Measurements from ENCODE around the gene NFE2L2. TPM values are rescaled to one million over a fixed set of nuclear protein-coding genes. Genes with fewer than 3 reads are reported as not detected.
"Not testable (repeated sequence)": the region's sequence is repeated elsewhere in the genome, so short reads cannot be mapped to it uniquely, and the experiment has no call there.

Gene NFE2L2
- total RNA-seq, 1 donor from 2014 or later, result 92.3 TPM

DNA sequence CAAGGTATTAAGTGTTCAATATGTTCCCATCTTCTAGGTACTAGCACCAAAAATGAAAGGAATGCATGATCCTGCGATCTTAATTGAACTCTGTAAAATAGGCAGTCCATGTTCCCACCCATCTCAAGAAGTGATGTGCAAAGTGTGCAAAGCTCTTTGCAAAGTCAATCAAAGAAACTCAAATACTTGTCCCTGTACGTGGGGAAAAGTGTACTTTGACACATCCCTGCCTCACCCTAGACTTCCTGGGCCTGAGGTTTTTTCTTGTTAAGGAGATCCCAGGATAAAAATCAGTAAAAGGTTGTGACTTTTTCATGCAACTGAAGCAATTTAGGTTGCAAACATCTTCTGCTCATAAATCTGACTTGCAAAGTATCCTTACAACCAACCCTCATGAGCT is 26.6 kb downstream of the NFE2L2 start:
- DNase-seq, result no peak

DNA sequence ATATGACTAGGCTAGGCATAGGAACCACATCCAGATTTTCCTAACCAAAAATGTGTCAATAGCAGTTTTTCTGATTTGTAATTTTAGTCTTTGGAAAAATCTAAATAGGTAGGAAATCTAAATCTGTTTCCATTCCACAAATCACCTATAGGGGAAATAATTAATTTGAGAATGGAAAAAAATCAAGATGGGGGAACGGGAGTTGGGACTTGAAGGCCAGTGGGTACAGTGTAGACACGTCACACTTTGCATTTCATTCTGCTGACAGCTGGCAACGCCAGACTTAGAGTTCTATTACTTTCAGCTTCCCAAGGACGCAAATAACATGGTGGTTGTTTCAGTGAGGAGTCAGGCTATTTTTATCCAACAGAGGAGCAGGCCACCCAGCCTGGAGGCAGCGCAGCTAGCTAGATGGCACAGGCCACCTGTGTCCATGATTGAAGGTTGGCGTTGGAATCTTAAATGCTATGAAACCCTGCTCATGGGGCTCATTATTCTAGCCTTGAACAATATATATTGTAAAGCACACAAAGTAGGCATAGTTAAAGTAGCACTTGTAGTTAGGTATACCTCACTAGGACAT is 28.6 kb downstream of the NFE2L2 start:
- DNase-seq, result peak; percentile 70

DNA sequence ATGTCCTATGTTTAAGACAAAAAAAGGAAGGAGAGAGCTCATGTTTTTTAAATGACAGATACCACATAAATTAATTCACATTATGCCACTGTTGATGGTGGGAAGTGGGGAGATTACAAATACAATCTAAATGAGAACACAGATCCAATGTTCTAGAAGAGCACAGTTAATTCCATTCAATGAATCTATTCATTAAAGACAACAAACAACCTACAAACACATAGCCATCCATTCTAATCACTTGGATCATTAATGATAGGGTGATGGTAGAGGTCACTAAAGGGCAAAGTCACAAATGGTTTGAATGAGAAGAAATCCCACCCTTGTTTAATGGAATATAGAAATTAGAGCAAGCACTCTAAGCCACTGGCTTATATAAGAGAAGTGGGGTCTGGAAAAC is 30.3 kb downstream of the NFE2L2 start:
- no peak for DNase-seq

DNA sequence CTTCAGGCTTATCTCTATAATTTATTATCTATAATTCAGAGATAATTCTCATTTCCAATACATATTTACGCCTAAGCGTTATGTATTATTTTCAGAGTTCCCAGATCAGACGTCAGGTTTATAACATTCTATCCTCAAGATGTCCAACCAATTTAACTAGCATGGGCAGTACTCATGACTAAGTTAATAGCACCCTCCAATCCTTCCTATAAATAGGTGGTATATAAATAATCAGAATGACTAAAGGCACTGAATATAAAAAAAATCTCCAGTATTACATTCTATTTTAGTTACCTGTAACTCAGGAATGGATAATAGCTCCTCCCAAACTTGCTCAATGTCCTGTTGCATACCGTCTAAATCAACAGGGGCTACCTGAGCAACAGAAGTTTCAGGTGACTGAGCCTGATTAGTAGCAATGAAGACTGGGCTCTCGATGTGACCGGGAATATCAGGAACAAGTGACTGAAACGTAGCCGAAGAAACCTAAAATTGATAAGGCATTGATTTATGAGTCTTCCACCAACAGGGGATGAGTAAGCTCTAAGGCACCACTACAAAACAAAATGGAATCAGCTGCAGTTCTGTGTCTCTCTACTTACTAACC is 32.3 kb downstream of the NFE2L2 start:
- DNase-seq, result no peak

DNA sequence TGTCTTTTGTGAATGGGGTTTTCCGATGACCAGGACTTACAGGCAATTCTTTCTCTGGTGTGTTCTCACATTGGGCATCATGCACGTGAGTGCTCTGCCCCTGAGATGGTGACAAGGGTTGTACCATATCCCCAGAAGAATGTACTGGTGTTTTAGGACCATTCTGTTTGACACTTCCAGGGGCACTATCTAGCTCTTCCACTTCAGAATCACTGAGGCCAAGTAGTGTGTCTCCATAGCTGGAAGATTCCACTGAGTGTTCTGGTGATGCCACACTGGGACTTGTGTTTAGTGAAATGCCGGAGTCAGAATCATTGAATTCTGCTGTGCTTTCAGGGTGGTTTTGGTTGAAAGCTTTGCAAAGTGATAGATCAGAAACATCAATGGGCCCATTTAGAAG is 33.3 kb downstream of the NFE2L2 start:
- no peak for DNase-seq

DNA sequence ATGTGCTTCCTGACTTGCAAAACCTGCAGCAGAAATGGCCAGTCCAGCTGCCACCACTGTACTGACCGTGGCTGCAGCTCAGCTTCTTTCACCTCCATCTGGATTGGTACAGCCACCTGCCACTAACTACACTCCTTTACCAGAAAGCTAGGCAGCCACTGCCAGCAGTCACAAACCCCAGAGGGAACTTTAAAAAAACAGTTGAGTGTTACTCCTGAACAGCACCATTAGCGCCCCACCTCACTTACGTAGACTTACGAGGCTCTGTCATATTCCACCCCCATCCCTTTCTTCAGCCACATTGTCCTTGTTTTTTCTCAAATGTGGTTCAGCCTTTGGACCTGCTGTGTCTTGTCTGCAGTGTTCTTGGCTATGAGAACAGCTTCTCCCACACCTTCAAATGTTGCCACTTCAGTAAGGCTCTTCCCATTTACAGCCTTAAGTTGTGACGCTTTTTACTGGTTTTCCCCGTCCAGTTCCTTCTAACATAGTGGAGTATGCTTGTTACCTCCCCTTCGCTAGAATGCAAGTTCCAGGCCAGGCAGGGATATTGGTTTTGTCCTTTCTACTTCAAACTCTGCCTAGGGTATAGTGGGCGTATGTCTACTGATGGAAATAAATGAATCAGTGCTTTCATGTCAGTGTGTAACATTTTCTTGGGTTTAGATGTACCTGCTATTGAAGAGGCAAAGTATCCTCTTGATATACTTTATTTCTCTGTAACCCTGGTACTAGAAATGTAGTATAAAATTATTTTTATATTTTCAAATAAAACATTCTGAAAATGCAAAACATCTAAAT is 34.9 kb downstream of the NFE2L2 start:
- DNase-seq, result no peak

DNA sequence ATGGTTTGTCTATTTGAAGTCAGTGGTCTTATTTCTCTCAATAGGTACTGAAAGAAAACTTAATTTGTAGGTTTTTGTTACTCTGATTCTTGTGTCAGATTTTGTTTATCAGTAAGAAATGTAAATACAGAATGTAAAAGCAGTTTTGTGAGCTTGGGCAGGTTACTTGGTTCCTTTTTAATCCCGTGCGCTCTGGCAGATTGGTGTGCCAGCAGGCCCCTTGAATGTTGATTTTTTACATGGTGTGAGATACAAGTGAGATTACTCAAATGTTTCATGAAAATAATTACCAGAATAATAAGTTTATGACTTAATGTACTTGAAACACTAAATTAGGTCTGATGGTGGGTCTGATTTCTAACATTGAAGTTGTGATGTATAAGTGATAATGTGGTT is 38.6 kb downstream of the NFE2L2 start:
- no peak for DNase-seq

DNA sequence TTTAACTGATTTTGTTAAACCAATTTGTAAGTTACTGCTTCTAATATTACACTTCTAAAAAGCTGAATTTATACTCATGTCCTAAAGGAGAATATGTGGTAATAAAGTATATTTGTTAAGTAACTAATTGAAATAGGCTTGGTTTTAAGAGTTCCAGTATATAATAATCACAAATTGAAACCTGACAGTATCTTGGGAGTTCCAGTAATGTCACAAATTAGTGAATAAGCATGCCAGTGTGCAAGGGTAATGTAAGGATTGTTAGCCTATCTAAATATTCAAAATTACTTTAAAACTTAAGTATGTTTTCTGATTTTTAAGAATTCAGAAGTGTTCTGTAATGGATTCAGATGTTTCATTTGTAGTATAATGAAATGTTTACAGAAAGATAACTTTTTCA is 41.1 kb downstream of the NFE2L2 start:
- not testable (repeated sequence) for DNase-seq

DNA sequence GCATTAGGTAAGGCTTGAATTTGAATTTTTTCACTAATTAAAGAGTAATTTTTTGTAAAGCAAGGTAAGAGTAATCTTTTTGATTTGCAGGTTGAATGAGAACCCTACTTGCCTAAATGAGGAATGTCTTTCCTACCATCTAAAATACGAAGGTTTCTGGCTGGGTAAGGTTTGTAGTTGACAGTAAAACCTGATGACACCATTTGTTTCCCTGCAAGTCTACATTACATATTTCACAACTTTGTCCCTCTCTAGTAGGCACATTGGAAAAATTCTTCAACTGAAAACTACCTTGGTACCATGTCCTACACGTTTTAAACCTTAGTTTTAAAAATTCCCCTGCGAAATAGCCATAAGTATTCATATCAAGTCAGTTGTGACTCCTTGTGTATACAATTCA is 42.6 kb downstream of the NFE2L2 start:
- DNase-seq, result no peak

DNA sequence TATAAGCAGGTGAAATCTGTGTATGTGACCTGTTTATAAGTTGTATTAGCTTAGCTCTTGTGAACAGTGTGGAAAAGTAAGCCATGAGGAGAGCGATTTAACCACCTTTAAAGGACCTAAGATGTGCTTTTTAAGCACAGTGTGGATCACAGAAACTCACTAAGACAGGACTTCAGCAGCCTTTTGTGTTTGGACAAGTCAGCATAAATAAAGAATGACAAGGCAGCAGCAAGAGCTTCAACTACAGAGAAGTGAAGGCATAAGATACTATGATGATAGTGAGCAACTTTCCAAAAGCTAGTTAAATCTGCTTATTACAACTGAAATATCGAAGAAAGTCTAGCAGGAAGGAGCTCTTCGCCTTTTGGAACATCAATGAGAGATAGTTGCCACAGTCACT is 43.0 kb downstream of the NFE2L2 start:
- no peak for DNase-seq

DNA sequence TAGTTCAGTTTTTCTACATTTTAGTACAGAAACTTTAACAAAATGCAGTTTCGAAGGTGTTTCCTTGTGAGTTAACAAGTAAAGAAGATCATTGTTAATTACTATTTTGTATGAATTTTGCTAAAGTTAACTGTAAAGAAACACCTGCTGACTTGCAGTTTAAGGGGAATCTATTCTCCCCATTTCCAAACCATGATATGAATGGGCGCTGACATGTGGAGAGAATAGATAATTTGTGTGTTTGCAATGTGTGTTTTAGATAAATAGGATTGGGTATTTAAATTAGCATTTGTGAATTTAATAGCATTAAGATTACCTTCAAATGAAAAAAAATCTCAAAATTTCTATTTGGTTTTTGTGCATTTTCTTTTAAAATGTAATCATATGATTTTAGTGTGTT is 44.7 kb downstream of the NFE2L2 start:
- not testable (repeated sequence) for DNase-seq

DNA sequence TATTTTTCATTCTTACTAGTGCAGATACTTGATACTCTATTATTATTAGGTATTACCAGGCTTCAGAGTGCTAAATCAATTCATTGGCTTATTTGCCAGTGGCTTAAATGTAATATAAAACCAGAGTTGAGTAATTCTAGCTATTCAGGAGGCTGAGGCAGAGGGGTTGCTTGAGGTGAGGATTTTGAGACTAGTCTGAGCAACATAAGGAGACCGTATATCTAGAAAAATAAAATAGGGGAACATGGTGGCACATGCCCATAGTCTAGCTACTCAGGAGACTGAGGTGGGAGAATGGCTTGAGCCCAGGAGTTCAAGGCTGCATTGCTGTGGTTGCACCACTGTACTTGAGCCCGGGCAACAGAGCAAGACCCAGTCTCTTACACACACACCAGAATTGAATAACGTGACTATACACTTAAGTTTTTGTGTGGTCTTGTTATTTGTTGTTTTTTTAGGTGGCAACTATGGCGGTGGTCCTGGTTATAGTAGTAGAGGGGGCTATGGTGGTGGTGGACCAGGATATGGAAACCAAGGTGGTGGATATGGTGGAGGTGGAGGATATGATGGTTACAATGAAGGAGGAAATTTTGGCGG is 47.2 kb downstream of the NFE2L2 start:
- DNase-seq, result no peak

DNA sequence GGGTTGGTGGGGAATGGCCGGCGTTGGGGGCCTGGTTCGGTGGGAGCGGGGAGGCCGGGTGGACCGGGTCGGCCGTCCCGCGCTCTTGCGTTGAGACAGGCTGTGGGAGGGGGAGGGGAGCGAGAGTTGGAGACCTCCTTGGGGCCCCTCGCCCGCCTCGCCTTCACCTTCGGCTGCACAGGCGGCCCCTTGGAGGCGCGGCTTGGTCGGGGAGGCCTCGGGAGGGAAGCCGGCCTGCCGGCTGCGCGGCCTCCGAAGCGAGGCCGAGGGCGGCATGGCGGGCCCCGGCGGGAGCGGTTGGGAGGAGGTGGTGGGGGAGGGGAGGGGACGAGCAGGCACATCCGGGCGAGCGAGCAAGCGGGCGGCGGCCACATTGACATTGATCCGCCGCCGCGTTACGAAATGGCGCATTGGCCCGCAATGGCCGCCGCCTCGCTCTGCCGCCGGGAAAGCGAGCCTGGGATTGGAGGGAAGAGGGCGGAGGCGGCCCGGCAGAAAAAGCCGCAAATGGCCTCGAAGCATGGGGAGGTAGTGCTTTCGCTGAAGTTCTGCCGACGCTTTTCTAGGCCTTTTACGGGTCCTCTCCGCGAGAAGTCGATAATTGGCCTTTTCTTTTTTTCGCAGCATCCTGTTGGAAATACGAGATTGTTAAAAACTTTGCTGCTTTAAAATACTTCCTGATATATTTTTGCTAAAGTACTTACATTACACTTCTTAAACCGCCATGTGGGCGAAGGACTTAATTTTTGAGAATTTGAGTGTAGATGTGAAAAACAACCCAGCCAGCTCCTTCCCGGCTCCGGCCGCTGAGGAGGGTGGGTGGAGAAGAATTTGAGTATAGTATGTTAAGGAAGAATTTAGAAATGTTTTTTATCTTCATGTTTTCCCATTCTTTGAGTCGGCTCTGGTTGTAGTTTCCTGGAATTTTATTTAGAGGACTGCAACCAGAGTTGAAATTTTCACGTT is 51.4 kb downstream of the NFE2L2 start:
- peak; percentile 95 for DNase-seq

DNA sequence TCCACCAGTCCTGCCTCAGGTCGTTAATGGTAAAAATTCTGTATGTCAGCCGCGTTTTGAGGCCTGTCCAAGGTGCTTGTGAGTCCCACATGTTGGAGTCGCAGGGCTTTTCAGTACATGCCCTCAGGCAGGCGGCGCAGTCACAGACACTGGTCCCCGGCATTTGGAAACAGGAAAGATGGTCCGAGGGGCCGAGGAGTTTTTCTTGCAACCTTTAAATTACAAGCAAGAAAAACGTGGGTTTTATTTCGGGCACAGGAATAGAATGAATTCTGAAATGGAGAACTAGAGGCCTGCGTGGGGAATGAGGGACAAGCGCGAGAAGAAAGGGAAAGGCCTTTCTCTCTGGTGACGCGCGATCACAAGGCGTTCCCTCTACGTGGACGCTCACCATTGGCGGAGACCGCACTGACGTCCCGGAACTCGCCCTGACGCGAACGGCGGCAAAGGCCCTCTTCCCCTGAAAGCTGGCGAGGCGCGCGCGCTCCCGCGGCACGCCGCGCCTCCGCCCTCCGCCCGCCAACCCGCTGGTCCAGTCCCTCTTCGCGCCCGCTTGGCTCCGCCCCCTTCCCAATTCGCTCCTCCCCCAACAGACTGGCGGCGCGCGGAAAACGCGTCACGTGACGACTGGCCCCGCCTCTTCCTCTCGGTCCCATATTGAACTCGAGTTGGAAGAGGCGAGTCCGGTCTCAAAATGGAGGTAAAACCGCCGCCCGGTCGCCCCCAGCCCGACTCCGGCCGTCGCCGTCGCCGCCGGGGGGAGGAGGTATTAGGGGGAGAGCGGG is 52.2 kb downstream of the NFE2L2 start, which contains the start of gene HNRNPA3:
TSS of gene HNRNPA3 (plus strand) at position 689 of the 785 bp plus-strand sequence. CDS start at position 695, 6 bp downstream.
- DNase-seq, result peak; percentile 100

DNA sequence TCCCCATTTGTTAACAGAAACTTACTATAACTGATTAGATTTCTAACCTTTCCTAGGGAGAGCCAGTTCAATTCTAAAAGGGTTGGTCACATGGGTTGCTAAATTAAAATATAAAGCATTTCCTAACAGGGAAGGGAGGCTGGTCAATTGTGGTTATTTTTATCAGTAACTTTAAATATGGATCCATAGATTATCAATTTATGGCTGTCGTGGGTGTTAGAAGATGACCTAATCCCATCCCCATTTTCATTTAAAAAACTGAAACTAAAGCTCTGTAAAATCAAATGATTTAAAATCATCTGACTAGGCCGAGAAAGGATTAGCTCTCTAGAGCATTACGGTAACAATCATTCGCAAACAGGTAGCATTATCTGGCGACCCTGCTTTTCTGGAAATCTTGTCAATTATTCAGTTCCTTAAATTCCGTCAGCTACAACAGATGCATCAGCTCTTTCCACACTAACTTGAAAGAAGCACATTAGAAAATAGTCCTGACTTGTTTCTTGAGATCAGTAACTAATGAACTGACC is 52.9 kb downstream of the NFE2L2 start:
- DNase-seq, result peak; percentile 43

DNA sequence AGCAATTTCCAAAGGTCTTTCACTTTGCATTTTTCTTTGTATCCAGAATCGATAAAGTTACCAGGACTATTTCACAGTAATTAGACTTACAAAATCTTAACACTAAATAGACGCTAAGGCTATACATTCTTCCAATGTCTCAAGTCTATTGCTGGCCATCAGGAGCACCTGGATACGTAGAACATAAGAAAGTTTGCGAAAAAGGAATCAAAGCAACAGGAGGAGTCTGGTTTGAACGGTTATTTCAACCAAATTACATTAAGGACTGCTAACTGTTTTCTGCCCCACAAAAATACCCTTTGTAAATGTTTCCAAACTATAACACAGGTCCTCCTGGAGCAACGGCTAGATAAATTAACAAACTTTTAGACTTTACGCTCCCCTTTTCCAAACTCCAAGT is 53.4 kb downstream of the NFE2L2 start:
- peak; percentile 31 for DNase-seq

DNA sequence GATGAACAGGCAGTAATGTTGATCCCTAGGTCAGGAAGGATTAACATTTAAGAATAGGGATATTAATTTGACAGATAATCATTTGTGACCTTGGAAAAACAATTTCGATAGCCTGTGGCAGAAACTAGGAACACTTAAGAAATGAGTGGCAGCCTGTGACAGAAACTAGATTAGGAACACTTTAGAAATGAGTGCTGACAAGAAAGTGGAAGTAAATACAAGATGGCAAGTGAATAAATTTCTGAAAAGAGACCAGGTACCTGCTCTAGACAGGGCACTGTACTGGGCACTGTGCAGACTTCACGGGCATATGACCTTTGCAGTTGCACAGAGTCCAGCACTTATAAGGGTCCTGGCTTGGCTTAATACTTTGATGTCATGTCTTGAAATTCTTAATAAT is 57.4 kb downstream of the NFE2L2 start:
- DNase-seq, result no peak

DNA sequence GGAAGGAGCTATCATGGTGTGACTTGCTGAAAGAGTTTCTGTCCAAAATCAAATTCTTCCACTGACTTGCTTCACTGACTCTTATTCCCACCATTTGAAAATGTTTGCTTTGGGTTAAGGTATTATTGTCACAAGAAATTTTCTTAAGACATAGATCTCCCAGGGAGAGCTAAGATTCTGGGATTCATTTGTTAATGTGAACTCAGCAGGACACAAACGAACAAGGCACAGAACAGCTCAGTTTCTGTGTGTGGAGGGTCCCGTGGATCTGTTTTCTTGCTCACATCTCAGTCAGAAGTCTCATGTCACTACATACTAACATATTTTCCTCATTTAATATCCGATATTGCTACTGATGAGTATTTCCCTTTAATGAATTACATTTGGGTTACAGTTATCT is 60.1 kb downstream of the NFE2L2 start:
- DNase-seq, result no peak

DNA sequence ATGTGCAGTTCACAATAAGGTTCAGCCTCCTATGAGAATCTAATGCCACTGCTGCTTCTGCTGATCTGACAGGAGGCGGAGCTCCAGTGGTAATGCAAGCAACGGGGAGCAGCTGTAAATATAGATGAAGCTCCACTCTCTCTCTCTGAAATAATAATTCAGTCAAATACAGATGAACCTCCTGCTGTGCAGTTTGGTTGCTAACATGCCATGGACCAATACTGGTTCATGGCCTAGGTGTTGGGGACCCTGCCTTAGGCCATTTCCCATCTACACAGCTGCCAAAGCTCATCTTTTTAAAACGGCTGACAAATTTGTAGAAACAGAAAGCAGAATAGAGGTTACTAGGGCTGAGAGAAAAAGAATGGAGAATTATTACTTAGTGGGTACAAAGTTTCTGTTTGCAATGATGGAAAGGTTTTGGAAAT is 62.6 kb downstream of the NFE2L2 start:
- no peak for DNase-seq

DNA sequence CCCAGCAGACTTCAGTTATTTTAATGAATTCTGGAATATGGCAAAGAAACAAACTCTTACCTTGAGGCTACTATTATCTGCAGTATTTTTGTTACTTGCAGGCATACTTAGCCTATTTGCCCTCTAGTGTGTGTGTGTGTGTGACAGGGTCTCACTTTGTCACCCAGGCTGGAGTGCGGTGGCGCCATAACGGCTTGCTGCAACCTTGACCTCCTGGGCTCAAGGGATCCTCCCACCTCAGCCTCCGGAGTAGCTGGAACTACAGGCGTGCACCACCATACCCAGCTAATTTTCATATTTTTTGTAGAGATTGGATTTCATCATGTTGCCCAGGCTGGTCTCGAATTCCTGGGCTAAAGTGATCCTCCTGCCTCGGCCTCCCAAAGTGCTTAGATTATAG is 64.1 kb downstream of the NFE2L2 start:
- not testable (repeated sequence) for DNase-seq

DNA sequence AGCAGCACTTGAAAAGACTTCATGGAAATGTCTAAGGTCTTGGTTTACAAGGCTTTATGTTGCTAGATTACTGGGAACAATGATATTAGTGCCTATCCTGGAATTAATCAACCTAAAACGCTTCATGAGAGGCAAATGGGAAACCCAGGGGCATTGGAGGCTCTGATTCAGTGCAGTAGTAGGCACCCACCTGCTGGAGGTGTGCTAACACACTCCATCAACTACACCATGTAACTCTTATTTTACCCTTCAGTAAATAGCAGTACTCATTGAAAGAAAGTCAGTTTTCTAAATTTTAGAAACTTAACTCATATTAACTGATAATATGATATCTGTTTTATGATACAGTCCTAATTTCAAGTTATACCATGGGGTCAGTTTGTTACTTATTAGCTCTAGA is 69.3 kb downstream of the NFE2L2 start:
- DNase-seq, result no peak
